Prostate gland (tissue), 2 donors: ENCODE results near the gene ZSCAN9. TPM values are rescaled to one million over a fixed set of nuclear protein-coding genes. Genes with fewer than 3 reads are reported as not detected.

ENCODE experiments used
- DNase-seq: peaks from one replicate; pipeline ENCODE4 v3.0.0-alpha.2; 2019; ENCODE audit warnings: low spot score
- H3K27ac ChIP-seq, 2 donors: fragments of 200-600 bp; sonication (generic); 2 replicates each; pipeline ENCODE4 v1.5.1; 2017 to 2019
- H3K27me3 ChIP-seq: fragments of 200-600 bp; sonication (generic); replicated peaks from 2 replicates; pipeline ENCODE4 v1.5.1; 2019; ENCODE audit not compliant: insufficient read depth
- H3K36me3 ChIP-seq, 2 donors: fragments of 200-600 bp; sonication (generic); 1 replicate in 1 of 2; 2 replicates in 1 of 2; pipeline versions ENCODE4 v1.5.1 to v1.8.1; 2017 to 2019
- H3K4me1 ChIP-seq: fragments of 200-600 bp; sonication (generic); replicated peaks from 2 replicates; pipeline ENCODE4 v1.5.1; 2019
- H3K4me3 ChIP-seq, 2 donors: fragments of 200-600 bp; sonication (generic); 2 replicates each; pipeline ENCODE4 v1.5.1; 2017 to 2019
- H3K9me3 ChIP-seq: fragments of 200-600 bp; sonication (generic); 2 replicates; pipeline ENCODE4 v1.5.1; 2017
- CTCF ChIP-seq, 4 experiments: fragments of 200-600 bp in 2 of 4; fragments of 450-650 bp in 2 of 4; sonication (generic) in 2 of 4; IDR thresholded peaks; 1 replicate in 3 of 4; 2 replicates in 1 of 4; pipeline ENCODE4 v1.5.1; 2016 to 2019; ENCODE audit warnings: antibody characterized with exemption in 4 of 4, mild to moderate bottlenecking in 2 of 4, moderate library complexity in 2 of 4
- POLR2A ChIP-seq: fragments of 450-650 bp; IDR thresholded peaks from one replicate; pipeline ENCODE4 v1.6.1; 2016; ENCODE audit warnings: antibody characterized with exemption, mild to moderate bottlenecking
- POLR2AphosphoS5 ChIP-seq: sonication (generic); formaldehyde crosslinking; IDR thresholded peaks from one replicate; pipeline ENCODE4 v1.6.1; 2017; ENCODE audit warnings: antibody characterized with exemption
- WGBS: methylation state at CpG from one replicate; pipeline ENCODE4 v1.1.5; 2018; 5-methylcytosine and 5-hydroxymethylcytosine counted together
- intact Hi-C: fragments of 100-400 bp; cut with DNase I; formaldehyde crosslinking; loops from one replicate; pipeline ENCODE4 v1.14.2; 2022
- total RNA-seq, 2 donors: library from RNA; depleted of rRNA; stranded (reverse); fragments of >200 nt; gene quantifications; one replicate each; pipeline ENCODE4 v1.1.0, GENCODE V29; 2016

ZSCAN9 gene
- total RNA-seq, result 10 to 100 TPM; 16.7 to 17.3 TPM

- Histone ChIP-seq H3K27ac (peak within 1 kb of the TSS; percentile 78 to 81), H3K4me3 (peak within 1 kb of the TSS; percentile 67 to 77), H3K9me3 (no peaks in the 10 kb centered on the region), H3K4me1 (no peaks in the 10 kb centered on the region), H3K36me3 (no peaks in the 10 kb centered on the region), H3K27me3 (no peaks in the 10 kb centered on the region)
- TF ChIP-seq POLR2A, result no peak
- TF ChIP-seq POLR2AphosphoS5, result peak; percentile 83
- intact Hi-C loops, result loop anchor here (5.0 to 10.0 kb wide), 2 partner anchors 83 to 130 kb away; partner anchors contain the start of gene ZKSCAN8
- DNase-seq, result peak; percentile 78
- under 1% methylated on average over 45 of the region's 45 CpGs for WGBS
Observed at GRCh38 chr6:28225056-28225834, at the start of gene ZSCAN9. ZSCAN9 (plus strand) TSS chr6:28225275; CDS start chr6:28227085, 1,810 bp downstream.

GRCh38 chr6:28176373-28176772 lies 48.7 kb upstream of the ZSCAN9 start:
- H3K4me3 ChIP-seq, result no peak overlapping the region
- 74% methylated on average over 1 of the region's 1 CpG for WGBS
- H3K4me1 ChIP-seq, result no peaks in the 10 kb centered on the region
- H3K27me3 ChIP-seq, result no peaks in the 10 kb centered on the region
- intact Hi-C loops, result no loop called here
- H3K36me3 ChIP-seq, result no peaks in the 10 kb centered on the region
- TF ChIP-seq POLR2A (no peak), POLR2AphosphoS5 (no peak), CTCF (IDR thresholded peaks at IDR 0.05) (no peak)
- H3K9me3 ChIP-seq, result no peaks in the 10 kb centered on the region
- no peak for DNase-seq
- no peak overlapping the region for H3K27ac ChIP-seq

- H3K4me3 ChIP-seq, result no peak overlapping the region
- 51% methylated on average over 1 of the region's 1 CpG for WGBS
- H3K27me3 ChIP-seq, result no peaks in the 10 kb centered on the region
Observed at GRCh38 chr6:28182255-28182654, 42.8 kb upstream of the ZSCAN9 start.

GRCh38 chr6:28188111-28188979 lies 36.7 kb upstream of the ZSCAN9 start:
- Histone ChIP-seq H3K9me3 (no peaks in the 10 kb centered on the region), H3K4me1 (no peaks in the 10 kb centered on the region), H3K36me3 (no peaks in the 10 kb centered on the region), H3K27me3 (no peaks in the 10 kb centered on the region), H3K4me3 (no peak overlapping the region), H3K27ac (no peak overlapping the region)
- 82% methylated on average over 6 of the region's 6 CpGs for WGBS
- no peak for DNase-seq
- no peak for TF ChIP-seq POLR2AphosphoS5
- no peak for TF ChIP-seq CTCF (IDR thresholded peaks at IDR 0.05)
- TF ChIP-seq POLR2A, result no peak
- intact Hi-C loops, result no loop called here

More at GRCh38 chr6:28182255-28182654, 42.8 kb upstream of the ZSCAN9 start:
- no peaks in the 10 kb centered on the region for H3K9me3 ChIP-seq
- no peak overlapping the region for H3K27ac ChIP-seq
- TF ChIP-seq POLR2AphosphoS5, result no peak
- no peak for TF ChIP-seq CTCF (IDR thresholded peaks at IDR 0.05)
- no peak for TF ChIP-seq POLR2A
- no peaks in the 10 kb centered on the region for H3K4me1 ChIP-seq
- H3K36me3 ChIP-seq, result no peaks in the 10 kb centered on the region
- no peak for DNase-seq
- intact Hi-C loops, result no loop called here

GRCh38 chr6:28200020-28200419 lies 25.1 kb upstream of the ZSCAN9 start:
- H3K27ac ChIP-seq, result no peak overlapping the region
- H3K27me3 ChIP-seq, result peaks cover 4% of the 10 kb centered on the region
- TF ChIP-seq CTCF (IDR thresholded peaks at IDR 0.05) (no peak), POLR2A (no peak), POLR2AphosphoS5 (no peak)
- no peak for DNase-seq
- no peaks in the 10 kb centered on the region for H3K4me1 ChIP-seq
- no peaks in the 10 kb centered on the region for H3K9me3 ChIP-seq
- no peaks in the 10 kb centered on the region for H3K36me3 ChIP-seq
- no peak overlapping the region for H3K4me3 ChIP-seq
- 52% methylated on average over 1 of the region's 1 CpG for WGBS
- intact Hi-C loops, result no loop called here
